ENCODE results near the gene COX19.
"Not testable (repeated sequence)": the region's sequence is repeated elsewhere in the genome, so short reads cannot be mapped to it uniquely, and the experiment has no call there.

The COX19 gene

DNA sequence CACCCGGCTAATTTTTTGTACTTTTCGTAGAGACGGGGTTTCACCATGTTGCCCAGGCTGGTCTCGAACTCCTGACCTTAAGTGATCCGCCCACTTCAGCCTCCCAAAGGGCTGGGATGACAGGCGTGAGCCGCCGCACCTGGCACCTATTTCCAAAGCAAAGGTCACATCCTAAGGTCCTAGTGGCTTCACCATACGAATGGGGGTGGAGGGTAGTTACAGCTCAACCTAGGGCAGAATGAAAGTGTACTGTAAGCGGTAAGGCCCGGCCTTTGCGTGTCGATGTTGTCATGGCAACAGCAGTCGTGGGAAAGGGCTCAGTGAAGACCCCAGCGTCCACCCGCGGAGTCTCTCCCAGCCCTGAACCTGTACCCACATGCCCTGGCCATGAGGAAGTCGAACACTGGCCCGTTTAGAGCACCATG, 1.6 kb upstream of the COX19 start:
- DNase-seq = no peak

DNA sequence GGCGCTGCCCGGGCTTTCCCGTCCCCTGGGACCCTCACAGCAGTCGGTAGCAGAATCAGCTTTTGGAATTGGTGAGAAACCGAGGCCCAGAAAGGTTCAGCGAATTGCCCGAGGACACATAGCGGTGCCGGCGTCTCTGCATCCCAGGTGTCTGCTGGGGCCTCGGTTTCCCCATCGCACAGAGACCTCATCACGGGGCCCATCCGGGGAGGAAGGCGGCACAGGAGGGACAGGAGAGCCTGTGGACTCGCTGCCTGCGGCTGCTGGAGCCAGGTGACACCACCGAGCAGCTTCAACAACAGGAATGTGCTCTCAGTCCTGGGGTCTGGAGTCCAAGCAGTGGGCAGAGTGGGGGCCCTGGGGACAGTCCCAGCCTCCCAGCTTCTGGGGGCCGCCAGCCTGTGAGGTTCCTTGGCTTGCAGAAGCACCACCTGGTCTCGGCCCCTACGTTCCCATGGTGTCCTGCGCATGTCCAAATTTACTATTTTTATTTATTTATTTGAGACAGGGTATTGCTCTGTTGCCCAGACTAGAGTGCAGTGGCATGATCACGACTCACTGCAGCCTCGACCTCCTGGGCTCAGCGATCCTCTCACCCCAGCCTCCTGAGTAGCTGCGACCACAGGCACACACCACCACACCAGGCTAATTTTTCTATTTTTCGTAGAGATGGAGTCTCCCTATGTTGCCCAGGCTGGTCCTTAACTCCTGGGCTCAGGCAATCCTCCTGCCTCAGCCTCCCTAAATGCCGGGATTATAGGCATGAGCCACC, 539 bp upstream of the COX19 start:
- DNase-seq = no peak

DNA sequence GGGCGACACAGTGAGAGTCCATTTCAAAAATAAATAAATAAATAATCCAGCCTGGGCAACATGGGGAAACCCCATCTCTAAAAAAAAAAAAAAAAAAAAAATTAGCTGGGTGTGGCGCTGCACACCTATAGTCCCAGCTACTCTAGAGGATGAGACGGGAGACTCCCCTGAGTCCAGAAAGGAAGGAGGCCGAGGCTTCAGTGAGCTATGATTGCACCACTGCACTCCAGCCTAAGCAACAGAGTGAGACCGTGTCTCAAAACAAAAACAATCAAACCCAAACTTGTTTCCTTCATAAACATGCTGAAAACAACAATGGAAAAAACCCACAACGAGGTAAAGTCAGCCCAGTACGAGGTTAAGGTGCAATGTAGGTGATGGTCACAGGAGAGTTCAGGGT, 1.2 kb downstream of the COX19 start:
- peak; percentile 30 for DNase-seq

DNA sequence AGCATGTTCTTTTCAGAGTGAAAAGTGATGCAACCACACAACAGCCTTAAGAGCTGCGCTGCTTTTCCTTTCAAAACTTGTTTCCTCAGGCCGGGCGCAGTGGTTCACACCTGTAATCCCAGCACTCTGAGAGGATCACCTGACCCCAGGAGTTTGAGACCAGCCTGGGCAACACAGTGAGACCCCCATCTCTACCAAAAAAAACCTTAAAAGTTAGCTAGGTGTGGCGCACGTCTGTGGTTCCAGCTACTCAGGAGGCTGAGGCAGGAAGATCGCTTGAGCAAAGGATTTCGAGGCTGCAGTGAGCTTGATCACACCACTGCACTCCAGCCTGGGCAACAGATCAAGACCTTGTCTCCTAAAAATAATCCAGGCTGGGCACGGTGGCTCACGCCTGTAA, 2.0 kb downstream of the COX19 start:
- no peak for DNase-seq

DNA sequence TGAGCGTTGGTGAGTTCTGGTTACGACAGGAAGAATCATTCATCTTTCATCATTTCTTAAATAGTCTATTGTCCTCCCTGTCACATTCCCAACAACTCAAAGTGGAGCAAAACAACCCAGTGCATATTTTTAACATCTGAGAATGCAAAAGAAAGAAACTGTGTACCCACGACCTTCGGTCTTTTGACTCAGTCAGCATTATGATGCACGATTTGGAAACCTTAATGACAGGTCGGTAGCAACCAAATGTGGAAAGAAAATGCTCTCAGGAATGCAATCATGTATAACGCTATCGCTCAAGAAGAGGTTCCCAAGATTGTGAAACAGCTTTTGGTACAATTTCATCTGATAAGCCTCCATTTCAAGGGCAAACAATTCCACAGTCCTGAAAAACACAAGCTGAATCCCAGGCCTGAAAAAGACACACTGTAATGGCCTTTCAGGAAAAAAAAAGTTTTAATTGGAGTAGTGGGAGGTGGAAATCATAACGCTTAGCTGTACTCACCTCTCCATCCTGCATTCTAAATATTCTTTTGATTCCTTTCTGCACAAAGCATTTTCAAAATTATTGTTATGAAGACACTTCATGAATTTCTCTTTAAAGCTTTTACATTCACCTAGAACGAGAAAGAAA, 2.6 kb downstream of the COX19 start:
- no peak for DNase-seq

DNA sequence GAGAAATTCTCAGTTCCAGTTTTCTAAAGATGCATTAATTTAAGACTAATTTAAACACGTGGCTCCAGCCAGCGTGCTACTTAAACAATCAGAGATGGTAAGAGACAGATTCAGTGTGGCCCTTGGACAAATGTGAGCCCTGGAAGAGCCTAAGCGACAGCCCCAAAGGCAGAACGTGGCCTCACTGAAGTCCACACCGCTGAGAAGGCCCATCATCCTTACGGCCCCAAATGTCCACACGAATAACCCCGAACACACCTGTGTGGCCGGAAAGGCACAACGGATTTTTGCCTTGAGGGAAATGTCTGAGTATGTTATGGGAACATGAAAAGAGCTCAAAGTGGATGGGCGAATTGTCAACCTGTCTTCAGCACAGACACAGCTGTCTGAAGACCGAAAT, 3.2 kb downstream of the COX19 start:
- no peak for DNase-seq

GRCh38 chr7:970744-971143, 4.6 kb downstream of the COX19 start:
- DNase-seq = no peak

DNA sequence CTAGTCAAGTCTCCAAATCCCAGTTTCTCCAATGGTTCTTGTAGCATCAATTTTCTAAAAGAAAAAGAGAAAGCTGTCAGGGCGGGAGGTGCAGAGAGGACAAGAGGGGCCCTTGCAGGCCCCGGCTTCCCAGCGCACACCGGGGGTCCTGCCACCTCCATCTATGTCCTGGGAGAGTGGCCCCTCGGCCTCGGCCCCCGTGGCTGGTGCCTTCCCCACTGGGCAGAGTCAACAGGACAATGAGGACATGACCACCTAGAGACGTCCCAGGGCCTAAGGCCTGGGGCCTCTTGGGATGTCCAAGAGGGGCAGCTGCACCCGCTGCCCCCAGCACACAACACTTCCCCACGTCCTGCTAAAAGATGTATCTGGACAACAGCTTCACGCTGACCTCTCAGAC, 5.9 kb downstream of the COX19 start:
- no peak for DNase-seq

- DNase-seq = peak; percentile 33
Observed at GRCh38 chr7:968205-969105, 6.9 kb downstream of the COX19 start.

GRCh38 chr7:967361-968082, 7.8 kb downstream of the COX19 start:
- DNase-seq = no peak

- no peak for DNase-seq
Observed at GRCh38 chr7:966291-967069, 8.9 kb downstream of the COX19 start.

- peak; percentile 60 for DNase-seq
Observed at GRCh38 chr7:964401-965231, 10.7 kb downstream of the COX19 start.

DNA sequence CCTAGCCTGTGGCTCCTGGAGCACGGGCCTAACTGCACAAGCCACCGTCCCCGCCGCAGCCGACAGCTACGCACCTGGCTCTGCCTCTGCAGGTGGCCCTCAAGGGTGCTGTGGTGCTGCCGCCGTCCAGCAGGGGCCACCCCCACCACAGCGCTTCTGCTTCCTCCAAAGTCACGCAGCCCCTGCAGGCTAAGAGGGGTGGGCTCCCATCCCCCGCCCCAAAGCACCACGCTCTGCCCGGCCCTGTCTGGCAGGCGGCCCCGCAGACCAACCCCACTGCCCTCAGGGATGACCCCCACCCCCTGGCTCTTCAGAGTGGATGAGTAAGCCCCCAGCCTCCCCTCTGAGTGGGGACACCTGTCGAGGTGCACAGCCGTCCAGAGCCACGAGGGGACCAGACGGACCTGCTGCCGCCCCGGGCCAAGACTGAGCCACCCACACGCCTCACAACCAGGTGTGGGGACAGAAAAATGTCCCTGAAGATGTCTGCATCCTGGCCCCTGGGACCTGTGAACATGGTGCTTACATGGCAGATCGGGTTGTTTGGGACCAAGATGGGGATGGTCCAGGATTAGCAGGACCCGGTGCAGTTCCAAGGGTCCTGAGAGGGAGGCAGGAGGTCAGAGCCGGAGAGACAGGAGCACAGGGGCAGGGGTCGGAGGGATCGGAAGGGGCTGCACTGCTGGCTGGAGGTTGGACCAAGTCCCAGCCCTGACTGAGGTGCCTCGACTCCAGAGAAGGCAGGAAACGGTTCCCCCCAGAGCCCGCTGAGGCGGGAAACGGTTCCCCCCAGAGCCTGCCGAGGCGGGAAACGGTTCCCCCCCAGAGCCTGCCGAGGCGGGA, 11.9 kb downstream of the COX19 start:
- DNase-seq = no peak

DNA sequence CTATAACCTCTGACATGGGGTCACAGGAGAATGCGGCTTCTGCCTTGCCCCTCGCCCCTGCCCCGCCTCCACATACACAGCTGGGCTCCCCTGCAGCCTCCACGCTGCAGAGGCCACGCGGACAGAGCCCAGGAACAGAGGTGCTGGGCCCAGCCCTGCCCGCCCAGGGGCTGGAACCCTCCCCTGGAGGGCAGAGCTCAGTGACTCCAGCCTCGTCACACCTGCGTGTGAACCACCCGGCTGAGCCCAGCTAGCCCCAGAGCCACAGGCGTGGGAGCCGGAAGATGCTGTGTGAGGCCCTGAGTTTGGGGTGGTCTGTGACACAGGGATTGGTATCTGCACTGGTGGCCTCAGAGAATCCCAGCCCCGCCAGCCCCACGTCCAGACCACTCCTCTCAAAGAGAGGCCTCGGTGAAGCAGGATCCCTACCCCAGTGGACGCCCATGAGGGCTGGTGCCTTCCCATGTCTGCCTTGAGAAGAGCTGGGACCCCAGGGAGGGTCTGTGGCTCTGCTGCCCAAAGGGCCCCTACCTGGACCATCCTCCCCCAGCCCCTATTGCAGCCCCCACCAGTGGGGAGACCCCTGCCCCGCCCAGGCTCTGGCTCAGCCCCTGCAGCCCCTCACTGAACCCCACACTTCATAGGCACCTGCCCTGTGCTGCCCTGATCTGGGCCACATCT, 12.8 kb downstream of the COX19 start:
- DNase-seq = no peak

DNA sequence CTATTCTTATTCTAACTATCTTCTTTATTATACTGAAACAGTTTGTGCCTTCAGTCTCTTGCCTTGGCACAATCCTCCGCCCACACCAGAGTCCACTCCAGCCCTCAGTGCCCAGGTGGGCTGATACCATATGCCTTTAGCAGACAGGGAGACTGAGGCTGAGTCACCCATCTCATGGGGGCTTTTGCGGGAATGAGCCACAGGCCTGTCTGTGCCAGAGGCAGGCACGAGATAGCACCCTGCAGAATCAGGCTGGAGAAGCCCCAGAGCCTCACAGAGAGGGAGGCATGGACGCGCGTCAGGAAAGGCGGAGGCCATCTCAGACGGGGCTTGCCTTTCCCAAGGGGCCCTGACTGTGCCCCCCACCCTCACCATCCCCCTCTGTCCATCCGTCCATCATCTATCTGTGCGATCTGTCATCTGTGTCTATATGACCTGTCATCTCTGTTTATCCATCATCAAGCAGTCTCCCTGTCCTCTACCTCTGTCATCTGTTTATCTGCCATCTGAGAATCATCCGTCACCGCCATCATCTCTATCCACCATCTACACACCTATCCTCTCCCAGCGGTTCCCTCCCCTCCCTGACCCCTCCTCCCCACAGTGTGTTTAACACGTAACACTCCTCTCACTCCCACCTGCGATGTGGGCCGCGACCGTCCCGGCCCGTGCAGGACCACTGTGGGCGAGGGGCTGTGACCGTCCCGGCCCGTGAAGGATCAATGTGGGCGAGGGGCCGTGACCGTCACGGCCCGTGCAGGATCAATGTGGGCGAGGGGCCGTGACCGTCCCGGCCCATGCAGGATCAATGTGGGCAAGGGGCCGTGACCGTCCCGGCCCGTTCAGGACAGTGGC, 13.6 kb downstream of the COX19 start:
- no peak for DNase-seq

GRCh38 chr7:960972-961371, 14.4 kb downstream of the COX19 start:
- DNase-seq = not testable (repeated sequence)

DNA sequence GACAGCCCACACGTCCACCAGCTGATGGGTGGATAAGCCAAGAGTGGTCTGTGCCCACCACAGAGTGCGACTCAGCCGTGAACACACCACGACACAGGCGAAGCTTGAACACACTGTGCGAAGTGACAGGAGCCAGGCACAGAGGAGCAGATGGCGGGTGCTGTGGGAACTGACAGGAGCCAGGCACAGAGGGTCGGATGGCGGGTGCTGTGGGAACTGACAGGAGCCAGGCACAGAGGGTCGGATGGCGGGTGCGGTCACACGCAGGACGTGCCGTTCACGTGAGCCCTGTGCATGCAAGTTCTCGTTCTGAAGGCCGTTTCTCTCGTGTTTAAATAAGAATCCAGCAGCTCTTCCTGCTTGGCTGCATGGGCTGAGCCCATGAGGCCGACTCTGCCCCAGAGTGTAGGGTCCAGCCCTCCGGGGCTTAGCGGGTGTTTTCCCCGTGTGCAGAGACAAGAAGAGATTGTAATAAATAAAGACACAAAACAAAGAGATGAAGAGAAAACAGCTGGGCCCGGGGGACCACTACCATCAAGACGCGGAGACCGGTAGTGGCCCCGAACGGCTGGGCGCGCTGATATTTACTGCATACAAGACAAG, 15.0 kb downstream of the COX19 start:
- DNase-seq = no peak

DNA sequence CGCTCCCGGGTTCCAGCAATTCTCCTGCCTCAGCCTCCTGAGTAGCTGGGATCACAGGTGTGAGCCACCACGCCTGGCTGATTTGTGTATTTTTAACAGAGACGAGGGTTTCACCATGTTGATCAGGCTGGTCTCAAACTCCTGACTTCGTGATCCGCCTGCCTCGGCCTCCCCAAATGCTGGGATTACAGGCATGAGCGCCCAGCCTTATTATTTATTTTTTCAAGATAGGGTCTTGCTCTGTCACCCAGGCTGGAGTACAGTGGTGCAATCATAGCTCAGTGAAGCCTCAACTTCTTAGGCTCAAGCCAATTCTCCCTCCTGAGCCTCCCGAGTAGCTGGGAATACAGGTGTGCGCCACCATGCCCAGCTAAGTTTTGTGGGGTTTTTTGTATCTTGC, 15.6 kb downstream of the COX19 start:
- not testable (repeated sequence) for DNase-seq
